ENCODE results near the gene SNX30.

The SNX30 gene

DNA sequence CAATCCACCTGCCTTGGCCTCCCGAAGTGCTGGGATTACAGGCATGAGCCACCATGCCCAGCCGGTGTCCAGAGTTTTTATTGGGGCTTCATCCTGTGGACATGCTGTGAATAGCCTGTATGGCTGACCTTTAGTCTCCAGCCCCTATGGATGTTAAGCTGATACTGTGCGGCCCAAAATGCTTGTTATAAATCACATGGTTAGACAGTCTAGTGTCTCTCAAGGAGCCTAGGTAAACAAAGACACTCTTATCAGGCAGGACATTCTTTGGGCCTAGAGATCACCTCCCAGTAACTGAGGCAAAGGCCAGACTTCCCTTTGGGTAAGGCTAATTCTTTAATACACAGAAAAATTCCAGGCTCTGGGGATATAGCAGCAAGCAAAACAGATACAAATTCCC is 162.1 kb downstream of the SNX30 start:
- no peaks in the 10 kb centered on the region for H3K27me3 ChIP-seq (replicated peaks)
- in situ Hi-C loops (cut with HindIII; ENCODE audit: low pct_ligation_motif_present, low sequenced_read_pairs), result no loop called here
- DNase-seq, result no peak
- H3K36me3 ChIP-seq (replicated peaks), result no peaks in the 10 kb centered on the region
- no peak overlapping the region for H3K27ac ChIP-seq
- TF ChIP-seq, protein P1, sequence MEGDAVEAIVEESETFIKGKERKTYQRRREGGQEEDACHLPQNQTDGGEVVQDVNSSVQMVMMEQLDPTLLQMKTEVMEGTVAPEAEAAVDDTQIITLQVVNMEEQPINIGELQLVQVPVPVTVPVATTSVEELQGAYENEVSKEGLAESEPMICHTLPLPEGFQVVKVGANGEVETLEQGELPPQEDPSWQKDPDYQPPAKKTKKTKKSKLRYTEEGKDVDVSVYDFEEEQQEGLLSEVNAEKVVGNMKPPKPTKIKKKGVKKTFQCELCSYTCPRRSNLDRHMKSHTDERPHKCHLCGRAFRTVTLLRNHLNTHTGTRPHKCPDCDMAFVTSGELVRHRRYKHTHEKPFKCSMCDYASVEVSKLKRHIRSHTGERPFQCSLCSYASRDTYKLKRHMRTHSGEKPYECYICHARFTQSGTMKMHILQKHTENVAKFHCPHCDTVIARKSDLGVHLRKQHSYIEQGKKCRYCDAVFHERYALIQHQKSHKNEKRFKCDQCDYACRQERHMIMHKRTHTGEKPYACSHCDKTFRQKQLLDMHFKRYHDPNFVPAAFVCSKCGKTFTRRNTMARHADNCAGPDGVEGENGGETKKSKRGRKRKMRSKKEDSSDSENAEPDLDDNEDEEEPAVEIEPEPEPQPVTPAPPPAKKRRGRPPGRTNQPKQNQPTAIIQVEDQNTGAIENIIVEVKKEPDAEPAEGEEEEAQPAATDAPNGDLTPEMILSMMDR (IDR thresholded peaks at IDR 0.05; ENCODE audit: low read depth, low read length, missing control alignments), result no peak
- H3K4me3 ChIP-seq (ENCODE audit: low read depth, low read length), result no peak overlapping the region

GRCh38 chr9:112913326-112913725 is 162.8 kb downstream of the SNX30 start:
- Histone ChIP-seq H3K36me3 (replicated peaks) (no peaks in the 10 kb centered on the region), H3K27ac (no peak overlapping the region), H3K4me3 (ENCODE audit: low read depth, low read length) (no peak overlapping the region), H3K27me3 (replicated peaks) (no peaks in the 10 kb centered on the region)
- in situ Hi-C loops (cut with HindIII; ENCODE audit: low pct_ligation_motif_present, low sequenced_read_pairs), result no loop called here
- DNase-seq, result no peak
- TF ChIP-seq, protein P1 (IDR thresholded peaks at IDR 0.05; ENCODE audit: low read depth, low read length, missing control alignments), result no peak

- TF ChIP-seq, protein P1 (IDR thresholded peaks at IDR 0.05; ENCODE audit: low read depth, low read length, missing control alignments), result no peak
- H3K27me3 ChIP-seq (replicated peaks), result no peaks in the 10 kb centered on the region
- H3K36me3 ChIP-seq (replicated peaks), result no peaks in the 10 kb centered on the region
- no peak overlapping the region for H3K27ac ChIP-seq
- in situ Hi-C loops (cut with HindIII; ENCODE audit: low pct_ligation_motif_present, low sequenced_read_pairs), result no loop called here
- DNase-seq, result no peak
- no peak overlapping the region for H3K4me3 ChIP-seq (ENCODE audit: low read depth, low read length)
Observed at GRCh38 chr9:112914524-112914923, 164.0 kb downstream of the SNX30 start.

- H3K27me3 ChIP-seq (replicated peaks), result no peaks in the 10 kb centered on the region
- in situ Hi-C loops (cut with HindIII; ENCODE audit: low pct_ligation_motif_present, low sequenced_read_pairs), result no loop called here
- no peak for DNase-seq
- TF ChIP-seq, protein P1 (IDR thresholded peaks at IDR 0.05; ENCODE audit: low read depth, low read length, missing control alignments), result no peak
- no peak overlapping the region for H3K4me3 ChIP-seq (ENCODE audit: low read depth, low read length)
- no peak overlapping the region for H3K27ac ChIP-seq
- H3K36me3 ChIP-seq (replicated peaks), result no peaks in the 10 kb centered on the region
Observed at GRCh38 chr9:112917047-112917986, 166.8 kb downstream of the SNX30 start.

- H3K4me3 ChIP-seq (ENCODE audit: low read depth, low read length), result no peak overlapping the region
- in situ Hi-C loops (cut with HindIII; ENCODE audit: low pct_ligation_motif_present, low sequenced_read_pairs), result no loop called here
- H3K36me3 ChIP-seq (replicated peaks), result no peaks in the 10 kb centered on the region
- TF ChIP-seq, protein P1 (IDR thresholded peaks at IDR 0.05; ENCODE audit: low read depth, low read length, missing control alignments), result no peak
- DNase-seq, result no peak
- H3K27ac ChIP-seq, result no peak overlapping the region
- no peaks in the 10 kb centered on the region for H3K27me3 ChIP-seq (replicated peaks)
Observed at GRCh38 chr9:112917987-112918362, 167.4 kb downstream of the SNX30 start.

All from brain microvascular endothelial cell (primary cell).